ENCODE measurements around the gene CHST1.

Gene CHST1

DNA sequence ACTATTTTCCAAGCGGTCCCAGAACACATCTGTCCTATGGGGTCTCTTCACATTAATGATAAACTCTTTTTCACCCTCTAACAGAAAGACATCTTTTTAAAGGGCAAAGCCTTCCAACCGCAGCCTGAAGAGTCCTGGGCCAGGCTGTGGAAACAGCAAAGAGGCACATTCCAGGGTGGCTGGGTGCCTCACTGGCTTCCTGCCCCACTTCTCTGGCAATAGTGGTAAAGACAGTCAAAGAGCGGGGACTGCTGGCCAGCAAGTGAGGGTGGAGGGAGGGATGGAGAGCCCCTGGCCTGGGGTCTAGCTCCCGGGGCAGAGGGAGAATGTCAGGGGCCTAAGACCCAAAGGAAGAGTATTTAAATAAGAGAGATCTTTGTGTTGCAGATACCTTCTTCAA lies 10.2 kb upstream of the CHST1 start:
- DNase-seq (ENCODE audit: extremely low read depth in 1 of 2, low read depth in 1 of 2), result no peak

GRCh38 chr11:45674481-45675190 lies 9.2 kb upstream of the CHST1 start:
- DNase-seq (ENCODE audit: extremely low read depth in 1 of 2, low read depth in 1 of 2), result no peak

- no peak for DNase-seq (ENCODE audit: extremely low read depth in 1 of 2, low read depth in 1 of 2)
These were observed 8.0 kb upstream of the CHST1 start for GRCh38 chr11:45673441-45673840.

- DNase-seq (ENCODE audit: extremely low read depth in 1 of 2, low read depth in 1 of 2), result no peak
These were observed 7.2 kb upstream of the CHST1 start for GRCh38 chr11:45672593-45672992.

GRCh38 chr11:45671246-45672171 lies 6.1 kb upstream of the CHST1 start:
- DNase-seq (ENCODE audit: extremely low read depth in 1 of 2, low read depth in 1 of 2), result no peak

- no peak for DNase-seq (ENCODE audit: extremely low read depth in 1 of 2, low read depth in 1 of 2)
These were observed 5.1 kb upstream of the CHST1 start for GRCh38 chr11:45670386-45671135.

DNA sequence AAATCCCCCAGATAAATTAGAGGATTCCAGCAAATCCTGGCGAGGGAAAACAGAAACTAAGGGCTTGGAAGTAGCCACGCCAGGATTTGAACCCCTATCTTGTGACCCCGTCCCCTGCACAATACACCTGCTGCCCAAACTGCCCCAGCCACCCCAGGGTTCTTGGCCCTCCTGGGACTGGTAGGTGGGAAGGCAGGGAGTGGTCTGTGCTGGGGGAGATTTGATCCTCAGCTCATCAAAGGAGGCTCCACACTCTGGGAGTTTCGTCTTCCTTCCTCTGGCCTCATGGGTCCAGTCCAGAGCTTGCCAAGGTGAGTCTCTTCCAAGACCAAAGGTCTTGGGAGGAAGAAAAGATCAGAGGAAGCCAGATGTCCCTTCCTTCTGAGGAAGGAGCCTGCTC lies 4.5 kb upstream of the CHST1 start:
- no peak for DNase-seq (ENCODE audit: extremely low read depth in 1 of 2, low read depth in 1 of 2)

- no peak for DNase-seq (ENCODE audit: extremely low read depth in 1 of 2, low read depth in 1 of 2)
These were observed 3.7 kb upstream of the CHST1 start for GRCh38 chr11:45669146-45669545.

DNA sequence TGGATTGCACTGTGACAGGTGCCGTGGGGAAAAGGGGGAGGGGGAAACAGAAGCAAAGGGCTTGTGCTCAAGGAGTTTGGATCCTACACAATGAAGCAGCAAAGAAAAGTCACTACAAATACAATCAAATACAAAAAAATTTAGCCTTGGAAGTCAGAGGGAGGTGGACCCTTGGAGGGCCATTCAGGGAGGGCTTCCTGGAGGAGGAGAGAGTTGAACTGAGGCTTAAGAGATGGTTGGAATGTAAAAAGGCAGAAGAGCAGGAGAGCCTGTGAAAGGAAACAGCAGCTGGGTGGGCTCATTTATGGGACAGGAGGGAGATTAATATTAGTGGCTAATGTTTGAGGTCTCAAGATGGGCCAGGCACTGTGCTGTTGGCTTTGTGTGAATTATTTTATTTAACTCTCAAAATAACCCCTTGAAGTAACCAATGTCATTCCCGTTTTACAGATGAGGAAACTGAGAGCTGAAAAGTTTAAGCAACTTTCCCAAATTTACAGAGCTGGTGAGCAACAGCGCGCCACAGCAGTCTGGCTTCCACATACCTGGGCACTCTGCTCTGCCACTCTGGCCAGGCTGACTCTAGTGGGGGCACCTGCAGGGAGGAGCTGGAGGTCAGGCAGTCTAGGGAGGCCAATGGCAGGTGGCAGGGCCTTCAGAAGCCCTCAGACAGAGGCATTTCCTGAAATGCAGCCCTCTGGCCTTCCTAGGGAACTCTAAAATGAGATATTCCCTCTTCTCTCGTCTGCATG lies 2.7 kb upstream of the CHST1 start:
- no peak for DNase-seq (ENCODE audit: extremely low read depth in 1 of 2, low read depth in 1 of 2)

DNA sequence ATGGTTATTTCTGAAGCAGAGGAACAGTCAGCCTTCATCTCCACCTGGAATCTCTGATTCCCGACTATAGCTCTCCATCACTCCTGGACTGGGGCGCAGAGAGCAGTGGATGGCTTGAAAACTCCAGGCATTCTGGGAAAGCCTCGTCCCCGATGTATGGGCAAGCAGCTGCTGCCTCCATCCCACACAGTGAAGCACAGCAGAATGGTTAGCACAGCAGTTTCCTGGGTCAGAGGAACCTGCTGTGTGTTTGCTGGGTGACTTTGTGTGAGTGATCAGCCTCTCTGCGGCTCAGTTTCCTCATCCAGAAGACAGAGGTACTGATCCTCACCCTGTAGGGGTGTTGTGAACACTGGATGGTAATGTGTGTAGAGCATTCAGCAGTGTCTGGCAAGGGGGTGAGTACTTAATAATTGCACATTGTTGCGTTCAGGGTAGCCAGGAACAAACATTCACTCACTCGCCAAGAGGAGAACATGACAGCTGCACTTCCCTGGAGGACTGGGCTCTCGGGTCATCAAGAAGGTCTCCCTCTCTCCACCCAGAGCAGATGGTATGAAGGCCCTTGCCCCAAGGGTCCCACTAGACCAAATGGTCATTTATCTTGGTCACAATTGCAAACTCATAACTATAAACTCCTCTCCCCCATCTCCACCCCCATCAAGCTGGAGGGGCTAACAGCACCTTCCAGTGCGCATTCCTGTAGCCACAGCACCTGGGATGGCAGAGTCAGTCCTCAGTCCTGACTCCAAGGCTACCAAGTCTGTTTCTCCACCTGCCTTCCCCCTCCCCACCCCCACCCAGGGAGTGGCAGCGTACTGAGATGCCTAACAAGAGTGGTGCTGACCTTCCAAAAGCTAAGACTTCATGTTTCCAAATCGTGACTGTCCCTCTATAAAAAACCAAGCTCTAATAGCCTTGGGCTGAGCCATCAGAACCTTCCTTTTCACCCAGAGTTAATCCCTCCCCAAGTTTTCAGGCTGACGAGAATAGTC lies 1.5 kb upstream of the CHST1 start:
- DNase-seq (ENCODE audit: extremely low read depth in 1 of 2, low read depth in 1 of 2), result no peak

DNA sequence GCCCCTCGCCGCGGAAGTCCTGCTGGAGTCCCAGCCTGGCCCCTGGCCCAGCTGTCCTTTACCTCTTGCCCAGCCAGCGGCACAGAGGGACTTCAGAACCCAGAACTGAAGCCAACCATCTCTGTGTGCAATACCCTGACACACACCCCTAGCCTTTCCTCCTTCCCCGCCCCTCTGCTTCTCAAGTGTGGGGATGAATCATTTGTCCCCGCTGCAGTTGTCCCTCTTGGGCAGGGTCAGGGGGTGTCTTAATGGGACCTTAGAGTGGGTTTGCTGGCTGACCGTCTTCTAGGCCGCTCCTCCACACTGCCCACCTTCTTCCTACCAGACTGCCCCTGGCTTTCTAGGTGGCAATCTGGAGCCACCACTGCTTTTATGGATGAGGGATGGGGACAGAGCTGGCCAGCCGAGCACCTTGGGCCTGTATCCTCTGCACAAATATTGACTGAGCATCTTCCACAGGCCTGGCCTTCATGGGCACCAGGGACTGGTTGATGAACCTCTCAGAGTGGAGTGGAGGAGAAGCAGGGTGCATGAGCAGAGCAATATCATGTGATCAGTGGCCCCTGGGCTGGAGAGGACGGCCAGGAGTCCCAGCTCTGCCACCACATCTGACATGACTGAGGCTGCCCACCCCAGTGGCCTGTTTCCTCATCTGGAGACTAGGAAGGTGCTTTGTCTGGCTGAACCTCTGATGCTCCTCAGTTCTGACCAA lies 668 bp upstream of the CHST1 start:
- no peak for DNase-seq (ENCODE audit: extremely low read depth in 1 of 2, low read depth in 1 of 2)

- no peak for DNase-seq (ENCODE audit: extremely low read depth in 1 of 2, low read depth in 1 of 2)
These were observed 831 bp downstream of the CHST1 start for GRCh38 chr11:45664376-45665205.

DNA sequence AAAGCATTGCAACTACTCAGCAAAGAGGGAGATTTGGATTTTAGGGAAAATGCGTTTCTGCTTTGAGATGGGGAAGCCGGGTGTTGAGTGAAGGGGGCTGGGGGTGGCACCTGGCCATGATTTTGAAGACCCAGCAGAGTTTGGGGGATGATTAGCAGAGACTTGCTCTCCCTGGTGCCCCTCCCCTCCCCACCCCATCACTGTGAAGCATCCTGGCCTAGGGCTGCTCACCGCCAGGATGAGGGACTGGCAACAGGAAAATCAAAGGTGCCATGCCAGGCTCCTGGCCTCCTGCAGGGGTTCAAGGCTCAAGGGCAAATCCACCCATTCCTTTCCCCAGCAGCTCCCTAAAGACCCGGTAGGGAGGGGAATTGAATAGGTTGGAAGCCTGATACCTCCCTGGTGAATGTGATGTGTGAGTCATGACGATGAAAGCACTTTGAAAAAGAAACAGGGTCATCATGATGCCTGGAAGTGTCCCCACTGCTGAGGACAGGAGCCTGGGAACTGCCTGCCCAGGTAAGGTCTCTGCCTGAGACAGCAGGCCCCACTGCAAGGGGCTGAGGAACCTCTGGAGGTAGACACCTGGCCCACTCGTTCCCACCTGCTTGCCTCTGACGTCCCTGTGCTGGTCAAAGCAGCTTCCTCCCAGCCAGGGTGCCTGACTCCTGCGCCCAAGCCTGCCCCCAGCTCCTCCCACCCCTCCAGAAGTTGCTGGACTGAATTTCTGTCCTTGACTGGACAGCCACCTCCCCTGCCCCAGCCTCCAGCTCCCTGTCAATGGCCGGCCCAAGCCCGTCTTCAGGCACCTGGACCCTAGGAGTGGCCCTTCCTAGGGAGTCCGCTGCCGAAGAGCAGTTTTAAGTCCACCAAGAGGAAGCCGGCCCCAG lies 1.7 kb downstream of the CHST1 start:
- no peak for DNase-seq (ENCODE audit: extremely low read depth in 1 of 2, low read depth in 1 of 2)

GRCh38 chr11:45662665-45663485 lies 2.5 kb downstream of the CHST1 start:
- no peak for DNase-seq (ENCODE audit: extremely low read depth in 1 of 2, low read depth in 1 of 2)

- no peak for DNase-seq (ENCODE audit: extremely low read depth in 1 of 2, low read depth in 1 of 2)
These were observed 3.2 kb downstream of the CHST1 start for GRCh38 chr11:45662096-45662664.

Data from activated CD8-positive, alpha-beta memory T cell treated with anti-CD3 and anti-CD28 coated beads for 1 hour (primary cell).